Esophagus (tissue), 2 donors: Measurements from ENCODE around the gene NEURL1B. TPM values are rescaled to one million over a fixed set of nuclear protein-coding genes. Genes with fewer than 3 reads are reported as not detected.
"Not testable (repeated sequence)": the region's sequence is repeated elsewhere in the genome, so short reads cannot be mapped to it uniquely, and the experiment has no call there.

Source experiments
- H3K27ac ChIP-seq, 2 donors: one replicate each; pipeline ENCODE4 v1.5.1; 2013; ENCODE audit warnings: low read depth in 2 of 2, mild to moderate bottlenecking in 2 of 2, inconsistent platforms in 1 of 2, low read length in 1 of 2, moderate library complexity in 1 of 2
- H3K27me3 ChIP-seq, 2 donors: one replicate each; pipeline ENCODE4 v1.6.1; 2013; ENCODE audit warnings: low read length in 2 of 2, control low read depth in 1 of 2, mild to moderate bottlenecking in 1 of 2; ENCODE audit not compliant: insufficient read depth in 2 of 2, control insufficient read depth in 1 of 2
- H3K36me3 ChIP-seq, 2 donors: one replicate each; pipeline ENCODE4 v1.6.1; 2013; ENCODE audit warnings: low read length in 1 of 2; ENCODE audit not compliant: control insufficient read depth in 2 of 2, insufficient read depth in 2 of 2
- H3K4me1 ChIP-seq, 2 donors: one replicate each; pipeline ENCODE4 v1.6.1; 2013; ENCODE audit warnings: low read length in 1 of 2; ENCODE audit not compliant: control insufficient read depth in 2 of 2, insufficient read depth in 2 of 2
- H3K4me3 ChIP-seq, 2 donors: one replicate each; pipeline ENCODE4 v1.5.1; 2013; ENCODE audit warnings: low read length in 2 of 2, mild to moderate bottlenecking in 2 of 2, low read depth in 1 of 2, moderate library complexity in 1 of 2
- H3K9me3 ChIP-seq, 2 donors: one replicate each; pipeline ENCODE4 v1.6.1; 2013; ENCODE audit warnings: mild to moderate bottlenecking in 2 of 2, low read depth in 1 of 2, low read length in 1 of 2, moderate library complexity in 1 of 2; ENCODE audit not compliant: control insufficient read depth in 2 of 2, insufficient read depth in 1 of 2
- WGBS, 2 donors: extraction: QIAGEN DNeasy Blood & Tissue Kit; methylation state at CpG; one replicate each; pipeline ENCODE4 v1.1.7; 2013; 5-methylcytosine and 5-hydroxymethylcytosine counted together
- polyA plus RNA-seq, 2 donors: library from polyadenylated mRNA; stranded (reverse); fragments of 200-250 nt; gene quantifications; one replicate each; pipeline ENCODE4 v1.2.3, GENCODE V29; 2013
- donor health status: healthy with polysubstance abuse.
- donor health status: Bipolar disorder and iron deficiency.

Gene NEURL1B
- polyA plus RNA-seq, 2 donors = 6.9 to 8.6 TPM

GRCh38 chr5:172705576-172706084, 64.6 kb downstream of the NEURL1B start:
- Histone ChIP-seq H3K4me3 (no peak overlapping the region), H3K27ac (no peak overlapping the region), H3K9me3 (no peaks in the 10 kb centered on the region), H3K36me3 (no peaks in the 10 kb centered on the region), H3K4me1 (peaks cover 0 to 2% of the 10 kb centered on the region in 2 donors), H3K27me3 (no peaks in the 10 kb centered on the region)

DNA sequence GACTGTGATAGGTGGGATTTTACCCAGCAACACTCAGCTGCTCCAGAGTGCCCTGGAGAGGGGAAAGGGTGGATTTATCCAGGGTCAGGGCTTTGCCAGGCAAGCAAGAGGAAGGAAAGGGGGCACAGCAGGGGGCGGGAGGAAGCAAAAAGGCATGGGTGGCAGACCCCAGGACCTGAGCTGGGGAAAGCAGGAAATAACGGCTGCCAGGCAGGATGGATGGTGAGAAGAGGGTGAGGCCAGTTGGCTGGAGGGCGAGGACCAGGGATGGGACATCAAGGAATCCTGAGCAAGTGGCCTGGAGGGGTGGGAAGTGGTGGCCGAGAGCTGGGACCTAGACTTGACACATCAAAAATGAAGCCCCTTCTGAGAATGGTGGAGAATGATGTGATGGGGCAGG, 65.7 kb downstream of the NEURL1B start:
- Histone ChIP-seq H3K4me3 (no peak overlapping the region), H3K27ac (no peak overlapping the region), H3K4me1 (peaks cover 0 to 2% of the 10 kb centered on the region in 2 donors), H3K9me3 (no peaks in the 10 kb centered on the region), H3K27me3 (no peaks in the 10 kb centered on the region), H3K36me3 (no peaks in the 10 kb centered on the region)
- WGBS, 2 donors = 45 to 56% methylated on average over 4 of the region's 4 CpGs

- Histone ChIP-seq H3K9me3 (no peaks in the 10 kb centered on the region), H3K36me3 (no peaks in the 10 kb centered on the region), H3K27me3 (no peaks in the 10 kb centered on the region), H3K27ac (no peak overlapping the region), H3K4me3 (no peak overlapping the region), H3K4me1 (peaks cover 0 to 2% of the 10 kb centered on the region in 2 donors)
- WGBS, 2 donors = 51 to 52% methylated on average over 18 of the region's 18 CpGs
Observed at GRCh38 chr5:172707285-172708182, 66.5 kb downstream of the NEURL1B start.

DNA sequence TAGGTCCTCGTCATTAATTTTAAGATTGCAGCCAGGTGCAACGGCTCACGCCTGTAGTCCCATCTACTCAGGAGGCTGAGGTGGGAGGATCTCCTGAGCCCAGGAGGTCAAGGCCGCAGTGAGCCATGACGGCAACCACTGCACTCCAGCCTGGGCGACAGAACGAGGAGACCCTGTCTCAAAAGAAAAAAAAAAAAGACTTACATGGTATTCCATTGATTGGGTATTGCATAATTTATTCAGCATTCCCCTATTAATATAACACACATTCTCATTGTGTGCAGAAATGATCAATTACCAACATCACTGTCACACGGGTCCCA, 67.1 kb downstream of the NEURL1B start:
- Histone ChIP-seq H3K36me3 (no peaks in the 10 kb centered on the region), H3K9me3 (no peaks in the 10 kb centered on the region), H3K4me3 (no peak overlapping the region), H3K4me1 (peaks cover 0 to 4% of the 10 kb centered on the region in 2 donors), H3K27ac (no peak overlapping the region), H3K27me3 (no peaks in the 10 kb centered on the region)
- WGBS, 2 donors = 70 to 77% methylated on average over 8 of the region's 8 CpGs

DNA sequence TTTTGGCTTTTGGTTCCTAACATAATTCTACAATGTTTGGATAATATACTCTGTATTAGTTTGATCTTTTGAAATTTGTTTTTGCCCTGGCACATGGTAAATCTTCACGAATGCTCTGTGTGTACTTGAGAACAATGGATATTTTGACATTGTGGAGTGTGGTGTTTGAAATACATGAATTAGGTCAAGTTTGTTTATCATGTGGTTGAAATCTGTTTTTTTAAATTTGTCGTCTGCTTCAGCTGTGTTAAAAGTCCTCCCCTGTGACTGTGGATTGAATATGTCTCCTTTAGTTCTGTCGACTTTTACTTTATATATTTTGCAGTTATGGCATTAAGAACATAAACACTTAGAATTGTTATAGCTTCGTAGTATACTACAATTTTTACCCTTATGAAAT, 69.6 kb downstream of the NEURL1B start:
- Histone ChIP-seq H3K9me3 (no peaks in the 10 kb centered on the region), H3K27ac (no peak overlapping the region), H3K4me1 (peaks cover 0 to 11% of the 10 kb centered on the region in 2 donors), H3K27me3 (no peaks in the 10 kb centered on the region), H3K36me3 (no peaks in the 10 kb centered on the region), H3K4me3 (no peak overlapping the region)
- WGBS, 2 donors = 45 to 52% methylated on average over 4 of the region's 4 CpGs

DNA sequence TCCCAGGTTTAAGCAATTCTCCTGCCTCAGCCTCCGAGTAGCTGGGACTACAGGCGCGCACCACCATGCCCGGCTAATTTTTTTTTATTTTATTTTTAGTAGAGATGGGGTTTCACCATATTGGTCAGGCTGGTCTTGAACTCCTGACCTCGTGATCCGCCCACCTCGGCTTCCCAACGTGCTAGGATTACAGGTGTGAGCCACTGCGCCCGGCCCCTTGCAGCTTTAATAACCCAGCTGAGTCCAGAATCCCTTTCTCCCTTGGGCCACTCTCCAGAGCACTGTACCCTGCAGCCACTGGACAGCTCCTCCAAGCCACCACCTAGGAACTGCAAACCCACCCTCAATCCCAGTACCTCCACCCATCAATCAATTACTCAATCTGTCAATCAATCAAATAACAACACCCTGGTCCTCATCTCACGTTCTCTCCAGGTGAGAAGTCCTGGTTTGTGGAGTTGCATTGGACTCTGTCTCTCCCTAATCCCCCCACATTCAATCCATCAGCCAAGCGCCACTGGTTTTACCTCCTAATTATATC, 70.3 kb downstream of the NEURL1B start:
- not testable (repeated sequence) for H3K4me3 ChIP-seq, H3K27ac ChIP-seq, H3K27me3 ChIP-seq, H3K36me3 ChIP-seq, H3K9me3 ChIP-seq
- peaks cover 0 to 11% of the 10 kb centered on the region in 2 donors for H3K4me1 ChIP-seq
- 67% methylated on average over 12 of the region's 12 CpGs for WGBS, 2 donors

DNA sequence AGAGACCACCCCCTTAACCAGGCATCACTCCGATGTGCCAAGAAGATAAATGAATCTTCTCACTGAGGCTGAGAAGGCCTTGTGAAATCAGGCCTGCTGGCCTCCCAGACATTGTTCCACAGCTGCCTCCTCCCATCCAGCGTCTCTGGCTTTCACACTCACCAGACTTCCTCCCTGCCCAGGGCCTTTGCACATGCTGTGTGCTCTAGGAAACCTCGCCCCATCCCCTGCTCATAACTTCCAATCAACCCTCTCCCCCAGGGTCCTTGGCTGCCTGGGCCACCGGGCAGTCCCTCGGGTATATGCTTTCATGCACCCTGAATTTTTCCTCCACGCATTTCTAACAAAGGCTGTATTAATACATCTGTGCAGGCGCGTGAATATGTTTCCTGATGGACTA, 71.5 kb downstream of the NEURL1B start:
- Histone ChIP-seq H3K9me3 (no peaks in the 10 kb centered on the region), H3K27me3 (no peaks in the 10 kb centered on the region), H3K27ac (no peak overlapping the region), H3K4me3 (no peak overlapping the region), H3K36me3 (no peaks in the 10 kb centered on the region), H3K4me1 (peaks cover 0 to 9% of the 10 kb centered on the region in 2 donors)
- 55 to 56% methylated on average over 8 of the region's 8 CpGs for WGBS, 2 donors

DNA sequence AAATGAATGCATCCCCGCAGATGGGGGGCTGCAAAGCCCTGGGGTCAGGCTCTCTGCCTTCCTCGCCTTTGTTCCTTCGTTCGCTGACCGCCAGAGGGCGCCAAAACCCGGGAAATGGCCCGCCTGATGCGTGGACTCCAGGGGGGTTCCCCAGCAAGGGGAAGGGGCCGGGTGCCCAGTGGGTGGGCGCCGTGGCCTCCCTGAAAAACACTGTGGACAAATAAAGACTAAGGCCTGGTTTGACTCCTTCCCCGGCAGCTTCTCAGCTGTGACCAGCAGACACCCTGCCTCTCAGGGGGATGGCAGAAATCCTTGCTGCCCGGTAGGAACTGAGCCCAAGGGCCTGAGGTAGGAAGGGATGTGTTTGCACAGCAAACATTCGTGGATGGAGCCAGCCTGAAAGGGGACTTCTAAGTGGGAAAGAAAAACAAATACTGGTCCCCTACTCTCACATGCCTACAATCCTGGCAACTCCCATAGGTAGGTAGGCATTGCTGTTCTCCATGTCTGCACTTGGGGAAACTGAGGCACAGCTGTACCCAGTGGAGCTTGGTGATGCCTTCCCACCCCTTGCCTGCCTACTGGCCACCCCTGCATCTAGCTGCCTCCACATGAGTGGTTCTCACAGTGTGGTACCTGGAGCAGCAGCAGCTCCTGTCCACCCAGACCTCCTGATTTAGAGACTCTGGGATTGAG, 72.2 kb downstream of the NEURL1B start:
- no peaks in the 10 kb centered on the region for H3K9me3 ChIP-seq
- H3K27ac ChIP-seq = no peak overlapping the region
- no peak overlapping the region for H3K4me3 ChIP-seq
- H3K36me3 ChIP-seq = no peaks in the 10 kb centered on the region
- peaks cover 0 to 9% of the 10 kb centered on the region in 2 donors for H3K4me1 ChIP-seq
- 2% methylated on average over 15 of the region's 15 CpGs for WGBS, 2 donors
- no peaks in the 10 kb centered on the region for H3K27me3 ChIP-seq

GRCh38 chr5:172713809-172714490, 72.9 kb downstream of the NEURL1B start:
- 50 to 54% methylated on average over 9 of the region's 9 CpGs for WGBS, 2 donors
- Histone ChIP-seq H3K4me1 (peaks cover 0 to 9% of the 10 kb centered on the region in 2 donors), H3K27ac (peak overlapping the region in 1 of 2 donors; percentile 50)

More at GRCh38 chr5:172713809-172714490, 72.9 kb downstream of the NEURL1B start:
- Histone ChIP-seq H3K9me3 (no peaks in the 10 kb centered on the region), H3K27me3 (no peaks in the 10 kb centered on the region), H3K4me3 (no peak overlapping the region), H3K36me3 (no peaks in the 10 kb centered on the region)
